Muscle layer of colon (tissue), 2 donors: ENCODE results near the gene PLCH1.
"Not testable (repeated sequence)": the region's sequence is repeated elsewhere in the genome, so short reads cannot be mapped to it uniquely, and the experiment has no call there.

Experiments used
- H3K27ac ChIP-seq: one replicate; pipeline ENCODE4 v1.7.0; 2013; ENCODE audit warnings: low read depth, mild to moderate bottlenecking, low read length, moderate library complexity
- H3K27me3 ChIP-seq, 2 donors: one replicate each; pipeline ENCODE4 v1.7.0; 2013; ENCODE audit warnings: low read length in 2 of 2, mild to moderate bottlenecking in 2 of 2; ENCODE audit not compliant: insufficient read depth in 2 of 2, control insufficient read depth in 1 of 2
- H3K36me3 ChIP-seq: one replicate; pipeline ENCODE4 v1.7.0; 2013; ENCODE audit warnings: mild to moderate bottlenecking, low read length; ENCODE audit not compliant: insufficient read depth
- H3K4me1 ChIP-seq: one replicate; pipeline ENCODE4 v1.7.0; 2013; ENCODE audit warnings: mild to moderate bottlenecking, low read length; ENCODE audit not compliant: insufficient read depth
- H3K4me3 ChIP-seq, 2 donors: one replicate each; pipeline ENCODE4 v1.7.0; 2013; ENCODE audit warnings: low read length in 2 of 2, low read depth in 1 of 2, mild to moderate bottlenecking in 1 of 2, moderate library complexity in 1 of 2
- H3K9ac ChIP-seq: one replicate; pipeline ENCODE4 v1.7.0; 2013; ENCODE audit warnings: low read length
- H3K9me3 ChIP-seq: one replicate; pipeline ENCODE4 v1.7.0; 2013; ENCODE audit warnings: mild to moderate bottlenecking, low read length
- donor health status: abdominal sarcoma.
- donor health status: Adenocarcinoma of cecum.

The PLCH1 gene

GRCh38 chr3:155615141-155615540 is 129.7 kb downstream of the PLCH1 start:
- not testable (repeated sequence) for H3K4me3 ChIP-seq, H3K9ac ChIP-seq, H3K36me3 ChIP-seq, H3K4me1 ChIP-seq, H3K9me3 ChIP-seq, H3K27ac ChIP-seq, H3K27me3 ChIP-seq

GRCh38 chr3:155614410-155614809 is 130.5 kb downstream of the PLCH1 start:
- not testable (repeated sequence) for H3K4me1 ChIP-seq, H3K9me3 ChIP-seq, H3K4me3 ChIP-seq, H3K27me3 ChIP-seq, H3K27ac ChIP-seq, H3K36me3 ChIP-seq, H3K9ac ChIP-seq

- Histone ChIP-seq H3K27me3 (no peaks in the 10 kb centered on the region), H3K27ac (no peak overlapping the region), H3K4me3 (no peak overlapping the region), H3K9me3 (no peaks in the 10 kb centered on the region), H3K9ac (no peak overlapping the region), H3K4me1 (no peaks in the 10 kb centered on the region), H3K36me3 (no peaks in the 10 kb centered on the region)
Observed at GRCh38 chr3:155611456-155611855, 133.4 kb downstream of the PLCH1 start.

GRCh38 chr3:155609586-155609985 is 135.3 kb downstream of the PLCH1 start:
- Histone ChIP-seq H3K27me3 (no peaks in the 10 kb centered on the region), H3K27ac (no peak overlapping the region), H3K9me3 (no peaks in the 10 kb centered on the region), H3K9ac (no peak overlapping the region), H3K4me1 (no peaks in the 10 kb centered on the region), H3K4me3 (no peak overlapping the region), H3K36me3 (no peaks in the 10 kb centered on the region)

- no peak overlapping the region for H3K4me3 ChIP-seq
- no peak overlapping the region for H3K9ac ChIP-seq
- H3K36me3 ChIP-seq = no peaks in the 10 kb centered on the region
- H3K4me1 ChIP-seq = no peaks in the 10 kb centered on the region
- no peak overlapping the region for H3K27ac ChIP-seq
- no peaks in the 10 kb centered on the region for H3K27me3 ChIP-seq
- no peaks in the 10 kb centered on the region for H3K9me3 ChIP-seq
Observed at GRCh38 chr3:155608228-155608920, 136.5 kb downstream of the PLCH1 start.

- no peaks in the 10 kb centered on the region for H3K9me3 ChIP-seq
- H3K36me3 ChIP-seq = no peaks in the 10 kb centered on the region
Observed at GRCh38 chr3:155607761-155608160, 137.1 kb downstream of the PLCH1 start.

GRCh38 chr3:155605571-155605970 is 139.3 kb downstream of the PLCH1 start:
- H3K9ac ChIP-seq = no peak overlapping the region
- H3K9me3 ChIP-seq = no peaks in the 10 kb centered on the region
- H3K27me3 ChIP-seq = no peaks in the 10 kb centered on the region
- H3K4me1 ChIP-seq = no peaks in the 10 kb centered on the region
- no peaks in the 10 kb centered on the region for H3K36me3 ChIP-seq
- no peak overlapping the region for H3K27ac ChIP-seq
- no peak overlapping the region for H3K4me3 ChIP-seq

More at GRCh38 chr3:155607761-155608160, 137.1 kb downstream of the PLCH1 start:
- Histone ChIP-seq H3K4me1 (no peaks in the 10 kb centered on the region), H3K27me3 (no peaks in the 10 kb centered on the region), H3K27ac (no peak overlapping the region), H3K4me3 (no peak overlapping the region), H3K9ac (no peak overlapping the region)

GRCh38 chr3:155604967-155605366 is 139.9 kb downstream of the PLCH1 start:
- Histone ChIP-seq H3K9me3 (no peaks in the 10 kb centered on the region), H3K36me3 (no peaks in the 10 kb centered on the region), H3K4me3 (no peak overlapping the region), H3K27me3 (no peaks in the 10 kb centered on the region), H3K9ac (no peak overlapping the region), H3K4me1 (no peaks in the 10 kb centered on the region), H3K27ac (no peak overlapping the region)

- H3K4me1 ChIP-seq = no peaks in the 10 kb centered on the region
- H3K27me3 ChIP-seq = no peaks in the 10 kb centered on the region
- H3K36me3 ChIP-seq = no peaks in the 10 kb centered on the region
- H3K4me3 ChIP-seq = no peak overlapping the region
- no peak overlapping the region for H3K27ac ChIP-seq
- H3K9ac ChIP-seq = no peak overlapping the region
- no peaks in the 10 kb centered on the region for H3K9me3 ChIP-seq
Observed at GRCh38 chr3:155604126-155604525, 140.7 kb downstream of the PLCH1 start.

- no peak overlapping the region for H3K27ac ChIP-seq
- no peaks in the 10 kb centered on the region for H3K36me3 ChIP-seq
- H3K4me3 ChIP-seq = no peak overlapping the region
- H3K9me3 ChIP-seq = no peaks in the 10 kb centered on the region
- no peak overlapping the region for H3K9ac ChIP-seq
- H3K27me3 ChIP-seq = no peaks in the 10 kb centered on the region
- H3K4me1 ChIP-seq = no peaks in the 10 kb centered on the region
Observed at GRCh38 chr3:155603302-155603701, 141.6 kb downstream of the PLCH1 start.

GRCh38 chr3:155602307-155602706 is 142.6 kb downstream of the PLCH1 start:
- no peaks in the 10 kb centered on the region for H3K27me3 ChIP-seq
- no peaks in the 10 kb centered on the region for H3K36me3 ChIP-seq
- no peaks in the 10 kb centered on the region for H3K4me1 ChIP-seq
- H3K9me3 ChIP-seq = no peaks in the 10 kb centered on the region
- H3K4me3 ChIP-seq = no peak overlapping the region
- no peak overlapping the region for H3K27ac ChIP-seq
- no peak overlapping the region for H3K9ac ChIP-seq

- Histone ChIP-seq H3K4me1 (no peaks in the 10 kb centered on the region), H3K9ac (no peak overlapping the region), H3K4me3 (no peak overlapping the region), H3K27ac (no peak overlapping the region), H3K9me3 (no peaks in the 10 kb centered on the region), H3K36me3 (no peaks in the 10 kb centered on the region), H3K27me3 (no peaks in the 10 kb centered on the region)
Observed at GRCh38 chr3:155598671-155599070, 146.2 kb downstream of the PLCH1 start.
